ENCODE measurements around the gene ESYT3. TPM values are rescaled to one million over a fixed set of nuclear protein-coding genes. Genes with fewer than 3 reads are reported as not detected.
"Not testable (repeated sequence)": the region's sequence is repeated elsewhere in the genome, so short reads cannot be mapped to it uniquely, and the experiment has no call there.

ESYT3 gene
- total RNA-seq, 3 donors from 2014 or later, result 0.32 to 4.2 (median 2.3) TPM

DNA sequence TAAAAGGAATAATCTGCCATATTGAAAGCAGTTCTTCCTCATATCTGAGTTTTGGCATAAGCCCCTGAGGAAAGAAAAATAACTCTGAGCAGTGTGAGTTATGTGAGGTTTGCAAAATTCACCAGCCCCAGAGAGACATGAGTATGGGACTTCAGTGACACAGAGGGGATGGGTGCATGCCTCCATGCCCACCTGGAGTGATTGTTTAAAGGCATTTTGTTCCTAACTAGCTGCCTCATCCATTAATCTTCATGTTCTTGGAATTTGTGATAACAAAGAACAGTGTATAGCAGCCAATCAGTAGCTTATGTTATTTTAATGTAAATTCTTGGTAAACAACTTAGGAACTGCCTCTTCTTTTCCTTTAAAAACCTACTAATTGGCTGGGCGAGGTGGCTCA is 11.1 kb upstream of the ESYT3 start:
- no peak overlapping the region for H3K4me3 ChIP-seq
- no peak for DNase-seq (ENCODE audit: low spot score in 2 of 2)
- H3K4me1 ChIP-seq, result no peaks in the 10 kb centered on the region
- no peaks in the 10 kb centered on the region for H3K27me3 ChIP-seq
- no peaks in the 10 kb centered on the region for H3K36me3 ChIP-seq
- TF ChIP-seq, protein P1, sequence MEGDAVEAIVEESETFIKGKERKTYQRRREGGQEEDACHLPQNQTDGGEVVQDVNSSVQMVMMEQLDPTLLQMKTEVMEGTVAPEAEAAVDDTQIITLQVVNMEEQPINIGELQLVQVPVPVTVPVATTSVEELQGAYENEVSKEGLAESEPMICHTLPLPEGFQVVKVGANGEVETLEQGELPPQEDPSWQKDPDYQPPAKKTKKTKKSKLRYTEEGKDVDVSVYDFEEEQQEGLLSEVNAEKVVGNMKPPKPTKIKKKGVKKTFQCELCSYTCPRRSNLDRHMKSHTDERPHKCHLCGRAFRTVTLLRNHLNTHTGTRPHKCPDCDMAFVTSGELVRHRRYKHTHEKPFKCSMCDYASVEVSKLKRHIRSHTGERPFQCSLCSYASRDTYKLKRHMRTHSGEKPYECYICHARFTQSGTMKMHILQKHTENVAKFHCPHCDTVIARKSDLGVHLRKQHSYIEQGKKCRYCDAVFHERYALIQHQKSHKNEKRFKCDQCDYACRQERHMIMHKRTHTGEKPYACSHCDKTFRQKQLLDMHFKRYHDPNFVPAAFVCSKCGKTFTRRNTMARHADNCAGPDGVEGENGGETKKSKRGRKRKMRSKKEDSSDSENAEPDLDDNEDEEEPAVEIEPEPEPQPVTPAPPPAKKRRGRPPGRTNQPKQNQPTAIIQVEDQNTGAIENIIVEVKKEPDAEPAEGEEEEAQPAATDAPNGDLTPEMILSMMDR (IDR thresholded peaks at IDR 0.05), result no peak
- TF ChIP-seq POLR2A (IDR thresholded peaks at IDR 0.05), result no peak
- TF ChIP-seq POLR2AphosphoS5 (IDR thresholded peaks at IDR 0.05), result no peak
- intact Hi-C loops (cut with DNase I; ENCODE audit: low total_unique reads), result no loop called here
- no peaks in the 10 kb centered on the region for H3K9me3 ChIP-seq
- no peak overlapping the region for H3K27ac ChIP-seq

GRCh38 chr3:138424323-138424722 is 10.1 kb upstream of the ESYT3 start:
- Histone ChIP-seq H3K9me3 (no peaks in the 10 kb centered on the region), H3K36me3 (no peaks in the 10 kb centered on the region), H3K27ac (no peak overlapping the region), H3K4me3 (no peak overlapping the region), H3K4me1 (no peaks in the 10 kb centered on the region), H3K27me3 (no peaks in the 10 kb centered on the region)
- DNase-seq (ENCODE audit: low spot score in 2 of 2), result no peak
- no peak for TF ChIP-seq POLR2A (IDR thresholded peaks at IDR 0.05)
- TF ChIP-seq, protein P1 (IDR thresholded peaks at IDR 0.05), result no peak
- no peak for TF ChIP-seq POLR2AphosphoS5 (IDR thresholded peaks at IDR 0.05)
- intact Hi-C loops (cut with DNase I; ENCODE audit: low total_unique reads), result no loop called here

GRCh38 chr3:138426211-138426610 is 8.2 kb upstream of the ESYT3 start:
- Histone ChIP-seq H3K4me1 (no peaks in the 10 kb centered on the region), H3K27ac (no peak overlapping the region), H3K9me3 (no peaks in the 10 kb centered on the region), H3K36me3 (no peaks in the 10 kb centered on the region), H3K4me3 (no peak overlapping the region), H3K27me3 (peaks cover 0 to under 1% of the 10 kb centered on the region in 2 donors)
- DNase-seq (ENCODE audit: low spot score in 2 of 2), result no peak
- intact Hi-C loops (cut with DNase I; ENCODE audit: low total_unique reads), result no loop called here
- no peak for TF ChIP-seq POLR2A (IDR thresholded peaks at IDR 0.05)
- no peak for TF ChIP-seq POLR2AphosphoS5 (IDR thresholded peaks at IDR 0.05)
- TF ChIP-seq, protein P1 (IDR thresholded peaks at IDR 0.05), result no peak

DNA sequence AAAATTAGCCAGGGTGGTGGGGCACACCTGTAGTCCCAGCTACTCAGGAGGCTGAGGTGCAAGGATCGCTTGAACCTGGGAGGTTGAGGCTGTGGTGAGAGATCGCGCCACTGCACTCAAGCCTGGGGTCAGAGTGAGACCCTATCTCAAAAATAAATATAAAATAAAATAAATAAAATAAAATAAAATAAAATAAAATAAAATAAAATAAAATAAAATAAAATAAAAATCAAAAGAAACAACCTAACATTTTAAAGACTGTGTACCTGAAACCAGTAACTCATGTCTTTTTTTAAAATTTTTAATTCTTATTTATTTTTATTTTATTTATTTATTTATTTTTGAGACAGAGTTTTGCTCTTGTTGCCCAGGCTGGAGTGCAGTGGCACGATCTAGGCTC is 7.7 kb upstream of the ESYT3 start:
- H3K9me3 ChIP-seq; DNase-seq (ENCODE audit: low spot score in 2 of 2); H3K36me3 ChIP-seq; H3K27ac ChIP-seq; H3K4me3 ChIP-seq; H3K4me1 ChIP-seq; intact Hi-C loops (cut with DNase I; ENCODE audit: low total_unique reads); H3K27me3 ChIP-seq: not testable (repeated sequence)

DNA sequence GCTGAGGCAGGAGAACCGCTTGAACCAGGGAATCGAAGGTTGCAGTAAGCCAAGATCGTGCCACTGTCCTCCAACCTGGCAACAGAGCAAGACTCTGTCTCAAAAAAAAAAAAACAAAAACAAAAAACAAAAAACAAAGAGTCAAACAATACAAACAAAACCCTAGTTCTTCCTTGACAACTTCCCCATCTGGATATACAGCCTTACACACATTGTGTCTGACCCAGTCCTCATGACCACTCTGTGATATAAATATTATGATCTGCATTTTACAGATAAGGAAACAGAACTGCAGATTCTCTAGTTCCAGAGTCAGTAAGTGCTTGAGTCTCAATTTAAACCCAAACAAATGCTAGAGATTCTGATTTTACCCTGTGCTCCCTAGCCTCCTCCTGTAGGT is 4.8 kb upstream of the ESYT3 start:
- no peaks in the 10 kb centered on the region for H3K9me3 ChIP-seq
- H3K27ac ChIP-seq, result no peak overlapping the region
- no peaks in the 10 kb centered on the region for H3K36me3 ChIP-seq
- TF ChIP-seq POLR2A (IDR thresholded peaks at IDR 0.05), result no peak
- TF ChIP-seq POLR2AphosphoS5 (IDR thresholded peaks at IDR 0.05), result no peak
- TF ChIP-seq, protein P1 (IDR thresholded peaks at IDR 0.05), result no peak
- intact Hi-C loops (cut with DNase I; ENCODE audit: low total_unique reads), result no loop called here
- H3K4me1 ChIP-seq, result no peaks in the 10 kb centered on the region
- H3K27me3 ChIP-seq, result peaks cover 0 to 7% of the 10 kb centered on the region in 2 donors
- DNase-seq (ENCODE audit: low spot score in 2 of 2), result no peak
- no peak overlapping the region for H3K4me3 ChIP-seq

All from breast epithelium (tissue), 4 donors.